Neural crest cell (in vitro differentiated cells): Measurements from ENCODE around the gene PPM1A. TPM values are rescaled to one million over a fixed set of nuclear protein-coding genes. Genes with fewer than 3 reads are reported as not detected.
"Not testable (repeated sequence)": the region's sequence is repeated elsewhere in the genome, so short reads cannot be mapped to it uniquely, and the experiment has no call there.

Experiments
- DNase-seq: peaks from one replicate; pipeline ENCODE4 v3.0.0; 2021; ENCODE audit warnings: low read depth, mixed read lengths, low spot score
- H3K27ac Mint-ChIP-seq: one replicate; pipeline ENCODE4 v1.8.0; 2021; ENCODE audit warnings: mild to moderate bottlenecking, mixed read lengths; ENCODE audit not compliant: unreplicated experiment
- H3K27me3 Mint-ChIP-seq: 2 replicates; pipeline ENCODE4 v1.8.0; 2021; ENCODE audit warnings: low read depth, mild to moderate bottlenecking, mixed read lengths
- H3K36me3 Mint-ChIP-seq: 2 replicates; pipeline ENCODE4 v1.8.0; 2021; ENCODE audit warnings: low read depth, mild to moderate bottlenecking, mixed read lengths
- H3K4me1 Mint-ChIP-seq: 2 replicates; pipeline ENCODE4 v1.8.0; 2021; ENCODE audit warnings: mixed read lengths
- H3K4me3 Mint-ChIP-seq: one replicate; pipeline ENCODE4 v1.8.0; 2021; ENCODE audit warnings: mild to moderate bottlenecking, mixed read lengths
- H3K9me3 Mint-ChIP-seq: 2 replicates; pipeline ENCODE4 v1.8.0; 2021; ENCODE audit warnings: mixed read lengths
- total RNA-seq: library from RNA; stranded (reverse); gene quantifications from 2 replicates; pipeline ENCODE4 v1.2.1, GENCODE V29; 2021
- TF ChIP-seq, protein P1 (sequence below): fragments of 200-600 bp; sonication (generic); conservative IDR thresholded peaks from 2 replicates; pipeline ENCODE4 v1.5.0; 2021; ENCODE audit warnings: antibody characterized with exemption, mild to moderate bottlenecking

Gene PPM1A
- total RNA-seq, 1 donor from 2014 or later: 35.5 TPM

DNA sequence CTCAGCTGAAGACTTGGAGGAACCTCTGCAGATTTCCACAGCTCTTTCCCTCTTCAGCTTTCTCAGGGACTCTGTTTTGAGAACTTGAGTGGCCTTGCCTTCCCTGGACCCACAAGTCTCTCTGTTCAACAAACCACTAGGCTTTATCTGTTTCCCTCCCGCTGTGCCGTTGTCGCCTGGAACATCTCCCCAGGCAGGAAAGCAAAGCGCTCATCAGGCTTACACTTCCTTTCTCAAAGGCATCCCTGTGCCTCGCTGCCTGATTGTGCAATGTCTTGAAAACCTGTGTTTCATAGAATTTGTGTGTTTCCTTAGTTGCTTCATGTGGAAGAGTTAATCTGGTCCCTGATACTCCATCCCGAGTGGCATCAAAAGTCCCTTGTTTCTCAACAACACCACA is 64.1 kb downstream of the PPM1A start:
- Mint-ChIP-seq H3K27me3 (peaks cover 5% of the 10 kb centered on the region), H3K27ac (no peak overlapping the region), H3K4me1 (peaks cover 12% of the 10 kb centered on the region), H3K4me3 (no peak overlapping the region), H3K36me3 (no peaks in the 10 kb centered on the region), H3K9me3 (no peaks in the 10 kb centered on the region)
- TF ChIP-seq, protein P1, sequence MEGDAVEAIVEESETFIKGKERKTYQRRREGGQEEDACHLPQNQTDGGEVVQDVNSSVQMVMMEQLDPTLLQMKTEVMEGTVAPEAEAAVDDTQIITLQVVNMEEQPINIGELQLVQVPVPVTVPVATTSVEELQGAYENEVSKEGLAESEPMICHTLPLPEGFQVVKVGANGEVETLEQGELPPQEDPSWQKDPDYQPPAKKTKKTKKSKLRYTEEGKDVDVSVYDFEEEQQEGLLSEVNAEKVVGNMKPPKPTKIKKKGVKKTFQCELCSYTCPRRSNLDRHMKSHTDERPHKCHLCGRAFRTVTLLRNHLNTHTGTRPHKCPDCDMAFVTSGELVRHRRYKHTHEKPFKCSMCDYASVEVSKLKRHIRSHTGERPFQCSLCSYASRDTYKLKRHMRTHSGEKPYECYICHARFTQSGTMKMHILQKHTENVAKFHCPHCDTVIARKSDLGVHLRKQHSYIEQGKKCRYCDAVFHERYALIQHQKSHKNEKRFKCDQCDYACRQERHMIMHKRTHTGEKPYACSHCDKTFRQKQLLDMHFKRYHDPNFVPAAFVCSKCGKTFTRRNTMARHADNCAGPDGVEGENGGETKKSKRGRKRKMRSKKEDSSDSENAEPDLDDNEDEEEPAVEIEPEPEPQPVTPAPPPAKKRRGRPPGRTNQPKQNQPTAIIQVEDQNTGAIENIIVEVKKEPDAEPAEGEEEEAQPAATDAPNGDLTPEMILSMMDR: no peak
- no peak for DNase-seq

DNA sequence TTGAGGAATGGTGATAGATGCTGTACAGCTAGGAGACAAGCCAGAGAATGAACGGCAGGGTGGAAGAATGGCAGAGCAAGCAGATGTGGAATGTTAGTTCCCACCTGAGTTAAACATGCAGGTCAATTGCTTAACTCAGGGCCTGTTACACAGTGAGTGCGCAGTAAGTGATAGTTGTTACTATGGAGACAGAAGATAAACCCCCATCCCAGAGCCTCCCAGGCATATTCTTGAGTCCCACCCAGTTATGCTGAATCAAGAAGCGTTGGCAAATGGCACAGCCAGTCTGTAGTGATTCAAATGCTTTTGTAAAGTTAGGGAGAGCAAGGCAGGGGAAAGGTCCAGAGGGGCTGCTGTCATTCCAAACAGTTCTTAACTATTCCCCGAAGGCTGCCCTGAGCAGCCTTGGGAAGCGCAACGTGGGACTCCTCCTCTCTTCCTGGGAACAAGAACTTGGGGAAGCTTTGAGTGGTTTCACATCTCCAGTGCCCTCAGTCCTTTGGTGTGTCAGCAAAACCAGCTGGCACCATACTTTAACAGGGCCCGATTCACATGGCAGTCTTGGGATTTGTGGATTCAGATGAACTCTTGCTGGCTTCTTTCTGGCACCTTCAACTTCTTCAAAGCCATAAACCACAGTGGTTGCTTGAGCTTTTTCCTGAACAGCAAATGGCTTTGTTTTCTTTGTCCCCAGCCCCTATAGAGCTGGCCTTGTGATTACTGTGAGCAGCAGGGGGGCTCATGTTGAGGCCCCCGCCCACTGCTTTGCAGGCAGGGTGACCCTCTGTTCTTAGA is 66.4 kb downstream of the PPM1A start:
- Mint-ChIP-seq H3K27me3 (peaks cover 5% of the 10 kb centered on the region), H3K36me3 (no peaks in the 10 kb centered on the region), H3K9me3 (no peaks in the 10 kb centered on the region), H3K4me3 (no peak overlapping the region), H3K4me1 (peaks cover 12% of the 10 kb centered on the region), H3K27ac (no peak overlapping the region)
- DNase-seq: no peak
- TF ChIP-seq, protein P1: no peak

DNA sequence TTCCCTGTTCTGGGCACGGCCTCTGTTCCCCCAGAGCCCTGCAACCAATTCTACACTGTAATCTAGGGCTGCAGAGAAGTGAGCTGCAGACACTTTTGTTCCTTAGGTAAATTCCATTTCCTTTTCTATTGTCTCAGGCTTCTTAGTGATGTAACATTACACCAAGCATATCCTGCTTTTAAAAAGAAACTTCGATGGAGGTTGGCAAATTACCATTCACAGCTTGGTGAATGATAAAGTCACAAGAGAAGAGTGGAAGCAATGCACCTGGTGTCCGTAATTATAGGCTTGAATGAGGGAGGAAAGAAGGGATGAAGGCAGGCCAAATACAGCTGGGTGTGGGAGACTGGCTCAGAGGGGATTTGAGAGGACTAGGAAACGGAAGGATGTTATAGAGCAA is 68.6 kb downstream of the PPM1A start:
- Mint-ChIP-seq H3K27me3 (peaks cover 5% of the 10 kb centered on the region), H3K9me3 (no peaks in the 10 kb centered on the region), H3K27ac (no peak overlapping the region), H3K4me1 (peaks cover 12% of the 10 kb centered on the region), H3K4me3 (no peak overlapping the region), H3K36me3 (no peaks in the 10 kb centered on the region)
- no peak for DNase-seq
- TF ChIP-seq, protein P1: no peak

DNA sequence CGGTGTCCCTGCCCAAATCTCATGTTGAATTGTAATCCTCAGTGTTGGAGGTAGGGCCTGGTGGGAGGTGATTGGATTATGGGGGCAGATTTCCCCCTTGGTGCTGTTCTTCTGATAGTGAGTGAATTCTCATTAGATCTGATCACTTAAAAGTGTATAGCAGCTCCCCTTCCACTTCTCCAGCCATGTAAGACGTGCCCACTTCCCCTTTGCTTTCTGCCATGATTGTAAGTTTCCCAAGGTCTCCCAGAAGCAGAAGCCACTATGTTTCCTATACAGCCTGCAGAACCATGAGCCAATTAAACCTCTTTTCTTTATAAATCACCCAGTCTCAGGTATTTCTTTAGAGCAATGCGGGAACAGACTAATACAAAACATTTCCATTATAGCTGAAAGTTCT is 71.8 kb downstream of the PPM1A start:
- peaks cover 25% of the 10 kb centered on the region for H3K4me1 Mint-ChIP-seq
- H3K4me3 Mint-ChIP-seq, DNase-seq, H3K9me3 Mint-ChIP-seq, H3K36me3 Mint-ChIP-seq, H3K27me3 Mint-ChIP-seq, H3K27ac Mint-ChIP-seq: not testable (repeated sequence)

DNA sequence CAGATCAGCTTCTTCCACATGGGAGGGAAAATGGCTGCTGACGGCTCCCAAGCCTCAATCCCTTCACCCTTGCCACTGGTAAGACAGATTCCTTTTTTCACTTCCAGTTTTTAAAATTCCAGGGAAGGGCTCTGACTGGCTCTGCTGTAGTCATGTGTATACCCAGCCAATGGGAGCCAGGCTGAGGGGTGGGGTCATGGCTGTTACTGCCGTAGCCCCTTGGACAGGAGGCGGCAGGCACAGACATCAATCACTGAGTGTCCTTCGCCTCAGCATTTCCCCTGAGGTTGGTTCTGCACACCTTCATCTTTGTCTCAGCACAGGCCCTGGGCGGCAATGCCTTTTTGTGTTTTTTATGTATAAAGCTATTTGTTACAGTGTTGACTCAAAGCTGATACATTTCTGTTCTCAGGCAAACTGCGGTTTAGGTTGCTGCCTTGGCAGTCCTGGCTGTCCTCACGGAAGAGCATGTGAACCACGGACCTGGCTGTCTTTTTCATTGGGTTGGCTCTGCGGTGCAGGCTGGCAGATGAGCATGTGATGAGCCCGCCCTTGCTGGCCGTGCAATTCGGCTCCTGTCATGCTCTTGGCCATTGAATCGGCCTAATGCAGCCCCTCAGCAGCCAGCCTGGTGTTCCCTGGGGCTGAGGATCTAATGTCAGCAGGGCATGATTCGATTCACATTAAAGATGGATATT is 74.3 kb downstream of the PPM1A start:
- no peak overlapping the region for H3K27ac Mint-ChIP-seq
- no peak overlapping the region for H3K4me3 Mint-ChIP-seq
- peaks cover 23% of the 10 kb centered on the region for H3K27me3 Mint-ChIP-seq

More for the DNA sequence above, 74.3 kb downstream of the PPM1A start:
- no peaks in the 10 kb centered on the region for H3K36me3 Mint-ChIP-seq
- DNase-seq: no peak
- H3K9me3 Mint-ChIP-seq: no peaks in the 10 kb centered on the region
- TF ChIP-seq, protein P1: no peak
- H3K4me1 Mint-ChIP-seq: peaks cover 33% of the 10 kb centered on the region
